GM21576 (cell line): ENCODE data around the gene BBS5.
"Not testable (repeated sequence)": the region's sequence is repeated elsewhere in the genome, so short reads cannot be mapped to it uniquely, and the experiment has no call there.

ENCODE experiments used
- ATAC-seq: cut with Tn5 transposase; IDR thresholded peaks from one replicate; pipeline ENCODE4 v1.9.1; 2021; ENCODE audit warnings: mild to moderate bottlenecking, moderate library complexity; ENCODE audit not compliant: unreplicated experiment

The BBS5 gene

DNA sequence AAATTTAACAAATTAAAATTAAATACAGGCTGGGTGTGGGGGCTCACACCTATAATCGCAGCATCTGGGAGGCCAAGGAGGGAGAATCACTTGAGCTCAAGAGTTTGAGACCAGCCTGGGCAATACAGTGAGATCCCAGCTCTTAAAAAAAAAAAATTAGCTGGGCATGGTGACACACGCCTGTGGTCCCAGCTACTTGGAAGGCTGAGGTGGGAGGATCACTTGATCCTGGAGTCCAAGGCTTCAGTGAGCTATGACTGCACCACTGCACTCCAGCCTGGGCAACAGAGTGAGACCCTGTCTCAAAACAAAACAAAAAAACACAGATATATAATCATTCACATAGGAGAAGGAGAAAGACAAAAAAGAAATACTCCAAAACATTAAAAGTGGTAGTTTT is 60.2 kb downstream of the BBS5 start:
- not testable (repeated sequence) for ATAC-seq

DNA sequence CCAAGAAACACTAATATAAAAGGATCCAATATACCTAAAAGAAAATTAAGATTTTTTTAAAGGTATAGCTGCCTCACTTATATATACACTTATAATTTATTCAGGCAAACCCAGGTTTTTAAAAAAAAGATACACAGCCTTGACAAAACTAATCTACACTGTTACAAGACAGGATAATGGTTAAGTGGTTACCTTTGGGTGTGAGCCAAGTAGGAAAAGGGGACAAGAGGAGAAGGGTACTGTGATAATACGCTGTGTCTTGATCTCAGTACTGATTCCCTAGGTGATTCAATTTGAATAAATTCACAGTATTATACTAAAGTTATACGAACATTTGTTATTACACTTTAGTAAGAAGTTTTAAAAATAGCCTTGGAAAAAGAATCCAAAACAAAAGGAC is 60.9 kb downstream of the BBS5 start:
- ATAC-seq, result no peak

DNA sequence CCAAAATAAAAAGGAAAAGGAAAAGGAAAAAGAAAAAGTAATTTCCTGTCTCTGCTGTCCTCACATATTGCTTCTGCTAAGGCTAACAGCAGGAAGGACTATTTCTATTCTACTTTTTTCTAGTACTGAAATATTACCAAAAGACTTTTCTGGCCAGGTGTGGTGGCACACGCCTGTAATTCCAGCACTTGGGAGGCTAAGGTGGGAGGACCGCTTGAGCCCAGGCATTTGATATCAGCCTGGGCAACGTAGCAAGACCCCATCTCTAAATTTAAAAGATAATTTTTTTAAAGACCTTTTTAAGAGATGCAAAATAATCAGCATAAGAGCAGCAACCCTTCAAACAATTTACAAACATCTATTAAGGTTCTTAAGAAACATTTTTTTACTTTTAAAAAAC is 63.1 kb downstream of the BBS5 start:
- no peak for ATAC-seq

GRCh38 chr2:169546756-169547155 is 67.5 kb downstream of the BBS5 start:
- ATAC-seq, result no peak
